H1 (cell line): ENCODE results near the gene BEST3. TPM values are rescaled to one million over a fixed set of nuclear protein-coding genes. Genes with fewer than 3 reads are reported as not detected.

Experiments used
- ATF2 ChIP-seq: IDR thresholded peaks from 2 replicates; pipeline ENCODE4 v1.6.1; 2012; ENCODE audit warnings: low read length, inconsistent platforms
- EZH2 ChIP-seq: fragments of 200-600 bp; sonication (generic); IDR thresholded peaks from 2 replicates; pipeline ENCODE4 v1.7.1; 2012; ENCODE audit warnings: low read depth, mild to moderate bottlenecking, moderate library complexity, low read length, inconsistent platforms; ENCODE audit not compliant: severe bottlenecking
- polyA plus RNA-seq, 7 experiments: library from polyadenylated mRNA; depleted of rRNA in 3 of 7; stranded (reverse) in 5 of 7; unstranded in 2 of 7; fragments of >200 nt in 5 of 7; fragments of 200-250 nt in 2 of 7; gene quantifications; 1 replicate in 5 of 7; 2 replicates in 1 of 7; 4 replicates in 1 of 7; pipeline versions ENCODE4 v1.2.1 to v1.2.3, GENCODE V29; 2011 to 2013; ENCODE audit warnings: missing spikeins in 2 of 7, mixed read lengths in 2 of 7
- total RNA-seq: library from RNA; stranded (reverse); fragmentation: NEBNext Ultra II Directional; extraction: Animal tissue kit (Norgen Biotek cat#: 25700); gene quantifications from 2 replicates; pipeline ENCODE4 v1.2.1, GENCODE V29; 2021

Gene BEST3
- total and polyA plus RNA-seq, 2 of the 8 experiments (the other 6 are each of a cell fraction or from before 2014, with no cell fraction given) = 0.17 TPM; not detected in 1

- no peak for TF ChIP-seq EZH2
- TF ChIP-seq ATF2 = no peak
Measured at GRCh38 chr12:69655616-69656340, 43.3 kb downstream of the BEST3 start (continued).
